Endothelial cell of umbilical vein (primary cell): ENCODE results near the gene KRTAP10-12. TPM values are rescaled to one million over a fixed set of nuclear protein-coding genes. Genes with fewer than 3 reads are reported as not detected.

Experiments used
- BruUV-seq: library from RNA; stranded (reverse); fragments of 400-500 nt; replicated peaks from 2 replicates; lab custom pipeline; 2021; lab: Mats Ljungman, UMichigan
- CTCF ChIA-PET: fragments of 300-600, 350-600 bp; sonication (Branson Sonifier 250); formaldehyde crosslinking; loops from one replicate; lab custom pipeline; 2021; ENCODE audit warnings: antibody characterized with exemption, inconsistent platforms; lab: Charles Lee
- POLR2A ChIA-PET: fragments of 300-600, 350-600 bp; sonication (Branson Sonifier 250); formaldehyde crosslinking; loops from one replicate; lab custom pipeline; 2021; ENCODE audit warnings: antibody characterized with exemption, inconsistent platforms; lab: Charles Lee
- DNase-seq: peaks from one replicate; pipeline ENCODE4 v3.0.0-alpha.2; 2011; ENCODE audit warnings: low read depth, low spot score
- FAIRE-seq: peaks from 2 replicates; lab custom pipeline; 2011; peaks lifted over from hg19 to GRCh38; lab: Jason Lieb, UNC
- H2AFZ ChIP-seq: 2 replicates; pipeline ENCODE4 v1.6.0; 2012; ENCODE audit warnings: low read depth, low read length, control low read depth, inconsistent platforms
- H3K27ac ChIP-seq: 2 replicates; pipeline ENCODE4 v1.5.1; 2011; ENCODE audit warnings: low read depth, mild to moderate bottlenecking, control low read depth, low read length, moderate library complexity; ENCODE audit not compliant: insufficient read depth
- H3K27me3 ChIP-seq, 2 experiments: 2 replicates each; pipeline versions ENCODE4 v1.6.0 to v1.6.1; 2011; ENCODE audit warnings: low read length in 2 of 2, mixed read lengths in 1 of 2; ENCODE audit not compliant: control insufficient read depth in 2 of 2, insufficient read depth in 2 of 2
- H3K36me3 ChIP-seq, 2 experiments: 2 replicates in 1 of 2; 3 replicates in 1 of 2; pipeline ENCODE4 v1.5.1; 2011; ENCODE audit warnings: low read length in 2 of 2, mild to moderate bottlenecking in 1 of 2, moderate library complexity in 1 of 2; ENCODE audit not compliant: control insufficient read depth in 2 of 2, insufficient read depth in 2 of 2; ENCODE audit errors: extremely low read depth in 1 of 2
- H3K4me1 ChIP-seq: 3 replicates; pipeline ENCODE4 v1.5.1; 2011; ENCODE audit warnings: mild to moderate bottlenecking, low read length; ENCODE audit not compliant: control insufficient read depth, insufficient read depth; ENCODE audit errors: extremely low read depth
- H3K4me2 ChIP-seq: 2 replicates; pipeline ENCODE4 v1.6.1; 2011; ENCODE audit warnings: low read length, control low read depth, mixed read lengths; ENCODE audit not compliant: insufficient read depth
- H3K4me3 ChIP-seq, 3 experiments: fragments of 200-600 bp in 1 of 3; sonication (generic), shearing (Covaris generic) in 1 of 3; replicated peaks in 1 of 3; 2 replicates each; pipeline ENCODE4 v1.5.1; 2011 to 2016; ENCODE audit warnings: control low read depth in 3 of 3, low read length in 3 of 3, mild to moderate bottlenecking in 2 of 3, inconsistent platforms in 1 of 3, low read depth in 1 of 3, moderate library complexity in 1 of 3; ENCODE audit not compliant: insufficient read depth in 1 of 3
- H3K79me2 ChIP-seq: 2 replicates; pipeline ENCODE4 v1.6.0; 2012; ENCODE audit warnings: low read length, inconsistent platforms; ENCODE audit not compliant: control insufficient read depth, insufficient read depth
- H3K9ac ChIP-seq: replicated peaks from 2 replicates; pipeline ENCODE3; 2011; ENCODE audit warnings: low read length, control low read depth; ENCODE audit not compliant: insufficient read depth; ENCODE audit errors: extremely low read depth
- H3K9me1 ChIP-seq: replicated peaks from 3 replicates; pipeline ENCODE4 v1.6.0; 2011; ENCODE audit warnings: mild to moderate bottlenecking, low read length; ENCODE audit not compliant: control insufficient read depth, insufficient read depth; ENCODE audit errors: extremely low read depth
- H3K9me3 ChIP-seq: replicated peaks from 2 replicates; pipeline ENCODE4 v1.5.1; 2012; ENCODE audit warnings: low read length, inconsistent platforms; ENCODE audit not compliant: control insufficient read depth, insufficient read depth
- H4K20me1 ChIP-seq: replicated peaks from 2 replicates; pipeline ENCODE3; 2011; ENCODE audit warnings: mild to moderate bottlenecking, low read length; ENCODE audit not compliant: control insufficient read depth, insufficient read depth; ENCODE audit errors: extremely low read depth
- EZH2 ChIP-seq: IDR thresholded peaks from 2 replicates; pipeline ENCODE4 v1.6.1; 2012; ENCODE audit warnings: borderline replicate concordance, low read depth, mild to moderate bottlenecking, moderate library complexity, low read length, inconsistent platforms; ENCODE audit not compliant: severe bottlenecking
- FOS ChIP-seq: IDR thresholded peaks from 2 replicates; pipeline ENCODE4 v1.6.1; 2011; ENCODE audit warnings: mild to moderate bottlenecking, low read length, moderate library complexity, borderline replicate concordance; ENCODE audit not compliant: insufficient read depth
- GATA2 ChIP-seq: IDR thresholded peaks from 2 replicates; pipeline ENCODE4 v1.7.0; 2011; ENCODE audit warnings: low read depth, mild to moderate bottlenecking, moderate library complexity, mixed read lengths, low read length; ENCODE audit not compliant: insufficient read length, insufficient read depth
- JUN ChIP-seq: IDR thresholded peaks from 2 replicates; pipeline ENCODE4 v1.6.1; 2011; ENCODE audit warnings: borderline replicate concordance, low read depth; ENCODE audit not compliant: insufficient read length, insufficient read depth
- MYC ChIP-seq: IDR thresholded peaks from one replicate; pipeline ENCODE4 v1.6.1; 2011; ENCODE audit warnings: mild to moderate bottlenecking, low read depth, low read length
- POLR2A ChIP-seq: IDR thresholded peaks from 2 replicates; pipeline ENCODE4 v1.6.1; 2012; ENCODE audit warnings: low read depth, mild to moderate bottlenecking, control low read depth, low read length
- POLR2AphosphoS5 ChIP-seq: IDR thresholded peaks from 2 replicates; pipeline ENCODE4 v1.6.1; 2012; ENCODE audit warnings: low read depth, mild to moderate bottlenecking, control low read depth, low read length, moderate library complexity; ENCODE audit not compliant: insufficient read depth
- dilution Hi-C: fragments of 300-500 bp; cut with MboI; formaldehyde crosslinking; loops from one replicate; pipeline ENCODE4 v1.15.0; 2019; ENCODE audit warnings: low sequenced_read_pairs; ENCODE audit not compliant: extremely low pct_ligation_motif_present
- intact Hi-C: fragments of 100-400 bp; cut with micrococcal nuclease; formaldehyde crosslinking; loops from one replicate; pipeline ENCODE4 v1.10.0; 2022
- polyA plus RNA-seq, 4 experiments: library from polyadenylated mRNA; depleted of rRNA in 3 of 4; stranded (reverse) in 3 of 4; unstranded in 1 of 4; fragments of >200 nt; gene quantifications; 2 replicates each; pipeline versions ENCODE4 v1.2.1 to v1.2.3, GENCODE V29; 2011 to 2012; ENCODE audit warnings: missing spikeins in 1 of 4
- total RNA-seq: library from RNA; stranded (reverse); gene quantifications from 2 replicates; pipeline ENCODE4 v1.2.3, GENCODE V29; 2021
- TF ChIP-seq, protein P1 (sequence below), 2 donors: IDR thresholded peaks; 1 replicate in 1 of 2; 2 replicates in 1 of 2; pipeline ENCODE4 v1.5.1; 2011; ENCODE audit warnings: low read length in 2 of 2, mild to moderate bottlenecking in 2 of 2, moderate library complexity in 2 of 2, control low read depth in 1 of 2, inconsistent platforms in 1 of 2, low read depth in 1 of 2; ENCODE audit not compliant: insufficient read depth in 1 of 2; ENCODE audit errors: extremely low read depth in 1 of 2
- TF ChIP-seq, protein P2 (sequence below): IDR thresholded peaks from 2 replicates; pipeline ENCODE4 v1.6.1; 2011; ENCODE audit not compliant: insufficient read depth, insufficient read length

The KRTAP10-12 gene
- total and polyA plus RNA-seq, 2 donors (not counting 3 experiments of a cell fraction or from before 2014, with no cell fraction given): not detected

DNA sequence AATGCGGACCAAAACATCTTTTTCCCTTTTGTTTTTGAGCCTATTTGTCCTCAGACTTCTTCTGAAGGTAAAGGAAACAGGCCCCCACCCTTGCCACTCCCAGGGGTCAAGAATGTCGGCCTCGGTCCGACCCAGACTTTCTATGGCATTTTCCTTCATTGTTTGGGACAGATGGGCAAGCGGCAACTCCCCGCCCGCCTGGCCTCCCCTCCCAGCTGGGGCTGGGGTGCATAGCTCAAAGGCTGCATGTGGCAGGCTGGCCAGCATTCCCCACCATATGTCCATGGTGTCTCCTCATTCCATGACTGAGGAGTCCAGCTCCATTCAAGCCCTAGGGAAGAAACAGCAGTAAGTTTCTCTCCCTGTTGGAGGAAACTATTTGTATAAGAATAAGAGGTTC is 43.8 kb downstream of the KRTAP10-12 start:
- no peaks in the 10 kb centered on the region for H3K36me3 ChIP-seq
- H4K20me1 ChIP-seq: no peaks in the 10 kb centered on the region
- peaks cover 13 to 17% of the 10 kb centered on the region in 2 experiments for H3K27me3 ChIP-seq
- no peaks in the 10 kb centered on the region for H3K9me1 ChIP-seq
- FAIRE-seq (no peak), DNase-seq (no peak)
- H2AFZ ChIP-seq: no peak overlapping the region
- no peaks in the 10 kb centered on the region for H3K79me2 ChIP-seq
- intact Hi-C loops (no loop called here), dilution Hi-C loops (no loop called here)
- no peaks in the 10 kb centered on the region for H3K9me3 ChIP-seq
- no peak overlapping the region for H3K9ac ChIP-seq
- no TSS peak for BruUV-seq
- H3K4me2 ChIP-seq: no peak overlapping the region
- POLR2A ChIA-PET: no interaction called here
- no peak overlapping the region for H3K4me3 ChIP-seq
- no peak overlapping the region for H3K27ac ChIP-seq
- TF ChIP-seq, protein P1, sequence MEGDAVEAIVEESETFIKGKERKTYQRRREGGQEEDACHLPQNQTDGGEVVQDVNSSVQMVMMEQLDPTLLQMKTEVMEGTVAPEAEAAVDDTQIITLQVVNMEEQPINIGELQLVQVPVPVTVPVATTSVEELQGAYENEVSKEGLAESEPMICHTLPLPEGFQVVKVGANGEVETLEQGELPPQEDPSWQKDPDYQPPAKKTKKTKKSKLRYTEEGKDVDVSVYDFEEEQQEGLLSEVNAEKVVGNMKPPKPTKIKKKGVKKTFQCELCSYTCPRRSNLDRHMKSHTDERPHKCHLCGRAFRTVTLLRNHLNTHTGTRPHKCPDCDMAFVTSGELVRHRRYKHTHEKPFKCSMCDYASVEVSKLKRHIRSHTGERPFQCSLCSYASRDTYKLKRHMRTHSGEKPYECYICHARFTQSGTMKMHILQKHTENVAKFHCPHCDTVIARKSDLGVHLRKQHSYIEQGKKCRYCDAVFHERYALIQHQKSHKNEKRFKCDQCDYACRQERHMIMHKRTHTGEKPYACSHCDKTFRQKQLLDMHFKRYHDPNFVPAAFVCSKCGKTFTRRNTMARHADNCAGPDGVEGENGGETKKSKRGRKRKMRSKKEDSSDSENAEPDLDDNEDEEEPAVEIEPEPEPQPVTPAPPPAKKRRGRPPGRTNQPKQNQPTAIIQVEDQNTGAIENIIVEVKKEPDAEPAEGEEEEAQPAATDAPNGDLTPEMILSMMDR (IDR thresholded peaks at IDR 0.05; ENCODE audit: extremely low read depth in 1 of 2, insufficient read depth in 1 of 2, low read depth in 1 of 2, low read length in 2 of 2): no peak
- TF ChIP-seq POLR2AphosphoS5 (no peak), EZH2 (no peak), MYC (no peak), GATA2 (no peak), FOS (no peak), POLR2A (no peak), JUN (no peak)
- TF ChIP-seq, protein P2, sequence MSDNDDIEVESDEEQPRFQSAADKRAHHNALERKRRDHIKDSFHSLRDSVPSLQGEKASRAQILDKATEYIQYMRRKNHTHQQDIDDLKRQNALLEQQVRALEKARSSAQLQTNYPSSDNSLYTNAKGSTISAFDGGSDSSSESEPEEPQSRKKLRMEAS: no peak
- CTCF ChIA-PET: interaction anchor here (1.1 to 3.6 kb wide), 4 partner anchors 12 to 74 kb away, joined by 4 to 17 read pairs (median 4); partner anchors contain the start of gene KRTAP12-2
- H3K4me1 ChIP-seq: no peaks in the 10 kb centered on the region
